Measurements from ENCODE around the gene NCOA7. TPM values are rescaled to one million over a fixed set of nuclear protein-coding genes. Genes with fewer than 3 reads are reported as not detected.
A peak's percentile ranks its signal among the peaks of the same experiment; 100 is the strongest.

NCOA7 gene
- total and polyA plus RNA-seq, 10 of the 15 experiments (the other 5 are each of a cell fraction or from before 2014, with no cell fraction given) = 18.9 to 50.3 (median 34.2) TPM

GRCh38 chr6:125829433-125829832 lies 38.7 kb downstream of the NCOA7 start:
- FAIRE-seq (no peak), ATAC-seq (peak; percentile 17; the same call in 2 of the 3 replicates), DNase-seq (ENCODE audit: low read depth, low spot score) (no peak)
- in situ Hi-C loops (cut with MboI) (no loop called here), intact Hi-C loops (cut with micrococcal nuclease; ENCODE audit: unreplicated experiment) (no loop called here)
- POLR2A ChIA-PET = interaction anchor here (1.5 kb wide), 1 partner anchor 28 kb away, joined by 3 read pairs; no protein-coding TSS in a partner anchor
- 70% methylated on average over 4 of the region's 4 CpGs for WGBS (ENCODE audit: insufficient coverage, insufficient replicate concordance, low lambda C conversion rate, missing lambda C conversion rate)
- RAD21 ChIA-PET (ENCODE audit: unreplicated experiment) = interaction anchor here (8.2 kb wide), 1 partner anchor 35 kb away, joined by 135 read pairs; the partner anchor contains the start of gene NCOA7
- Histone ChIP-seq H3K4me1 (ENCODE audit: control insufficient read depth, insufficient read depth, low read length) (peaks cover 18% of the 10 kb centered on the region), H3K4me3 (no peak overlapping the region), H4K20me1 (ENCODE audit: control insufficient read depth, insufficient read depth) (no peaks in the 10 kb centered on the region), H3K36me3 (ENCODE audit: control insufficient read depth in 2 of 2, insufficient read depth in 2 of 2, low read length in 1 of 2) (no peaks in the 10 kb centered on the region), H3K9ac (ENCODE audit: control insufficient read depth, insufficient read depth, low read length) (no peak overlapping the region), H3K79me2 (ENCODE audit: control insufficient read depth, insufficient read depth, low read length) (peaks cover 21% of the 10 kb centered on the region), H3K27me3 (replicated peaks in 1 of 2; ENCODE audit: control insufficient read depth in 2 of 2, insufficient read depth in 2 of 2, low read length in 1 of 2) (no peaks in the 10 kb centered on the region), H3K4me2 (ENCODE audit: control insufficient read depth, insufficient read depth) (no peak overlapping the region), H3K27ac (ENCODE audit: control insufficient read depth, insufficient read depth) (no peak overlapping the region), H2AFZ (ENCODE audit: control insufficient read depth, low read depth, low read length) (no peak overlapping the region), H3K9me3 (replicated peaks; ENCODE audit: control insufficient read depth, insufficient read depth, low read length) (no peaks in the 10 kb centered on the region)
- TF ChIP-seq RUNX3 (IDR thresholded peaks at IDR 0.05; ENCODE audit: low read length) = no peak
- no peak for TF ChIP-seq EGR1 (IDR thresholded peaks at IDR 0.05; ENCODE audit: borderline replicate concordance in 1 of 2, low read depth in 2 of 2, low read length in 2 of 2)
- TF ChIP-seq, protein P1, sequence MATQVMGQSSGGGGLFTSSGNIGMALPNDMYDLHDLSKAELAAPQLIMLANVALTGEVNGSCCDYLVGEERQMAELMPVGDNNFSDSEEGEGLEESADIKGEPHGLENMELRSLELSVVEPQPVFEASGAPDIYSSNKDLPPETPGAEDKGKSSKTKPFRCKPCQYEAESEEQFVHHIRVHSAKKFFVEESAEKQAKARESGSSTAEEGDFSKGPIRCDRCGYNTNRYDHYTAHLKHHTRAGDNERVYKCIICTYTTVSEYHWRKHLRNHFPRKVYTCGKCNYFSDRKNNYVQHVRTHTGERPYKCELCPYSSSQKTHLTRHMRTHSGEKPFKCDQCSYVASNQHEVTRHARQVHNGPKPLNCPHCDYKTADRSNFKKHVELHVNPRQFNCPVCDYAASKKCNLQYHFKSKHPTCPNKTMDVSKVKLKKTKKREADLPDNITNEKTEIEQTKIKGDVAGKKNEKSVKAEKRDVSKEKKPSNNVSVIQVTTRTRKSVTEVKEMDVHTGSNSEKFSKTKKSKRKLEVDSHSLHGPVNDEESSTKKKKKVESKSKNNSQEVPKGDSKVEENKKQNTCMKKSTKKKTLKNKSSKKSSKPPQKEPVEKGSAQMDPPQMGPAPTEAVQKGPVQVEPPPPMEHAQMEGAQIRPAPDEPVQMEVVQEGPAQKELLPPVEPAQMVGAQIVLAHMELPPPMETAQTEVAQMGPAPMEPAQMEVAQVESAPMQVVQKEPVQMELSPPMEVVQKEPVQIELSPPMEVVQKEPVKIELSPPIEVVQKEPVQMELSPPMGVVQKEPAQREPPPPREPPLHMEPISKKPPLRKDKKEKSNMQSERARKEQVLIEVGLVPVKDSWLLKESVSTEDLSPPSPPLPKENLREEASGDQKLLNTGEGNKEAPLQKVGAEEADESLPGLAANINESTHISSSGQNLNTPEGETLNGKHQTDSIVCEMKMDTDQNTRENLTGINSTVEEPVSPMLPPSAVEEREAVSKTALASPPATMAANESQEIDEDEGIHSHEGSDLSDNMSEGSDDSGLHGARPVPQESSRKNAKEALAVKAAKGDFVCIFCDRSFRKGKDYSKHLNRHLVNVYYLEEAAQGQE (IDR thresholded peaks at IDR 0.05; ENCODE audit: low read depth, low read length) = no peak
- no peak for TF ChIP-seq CBFB (IDR thresholded peaks at IDR 0.05; ENCODE audit: low read depth)
- TF ChIP-seq IKZF2 (IDR thresholded peaks at IDR 0.05) = no peak
- TF ChIP-seq JUND (IDR thresholded peaks at IDR 0.05; ENCODE audit: low read depth, low read length) = no peak
- TF ChIP-seq LARP7 (IDR thresholded peaks at IDR 0.05) = no peak
- TF ChIP-seq NBN (IDR thresholded peaks at IDR 0.05) = no peak
- no peak for TF ChIP-seq NFYA (IDR thresholded peaks at IDR 0.05; ENCODE audit: borderline replicate concordance, low read depth, low read length)
- TF ChIP-seq, protein P2, sequence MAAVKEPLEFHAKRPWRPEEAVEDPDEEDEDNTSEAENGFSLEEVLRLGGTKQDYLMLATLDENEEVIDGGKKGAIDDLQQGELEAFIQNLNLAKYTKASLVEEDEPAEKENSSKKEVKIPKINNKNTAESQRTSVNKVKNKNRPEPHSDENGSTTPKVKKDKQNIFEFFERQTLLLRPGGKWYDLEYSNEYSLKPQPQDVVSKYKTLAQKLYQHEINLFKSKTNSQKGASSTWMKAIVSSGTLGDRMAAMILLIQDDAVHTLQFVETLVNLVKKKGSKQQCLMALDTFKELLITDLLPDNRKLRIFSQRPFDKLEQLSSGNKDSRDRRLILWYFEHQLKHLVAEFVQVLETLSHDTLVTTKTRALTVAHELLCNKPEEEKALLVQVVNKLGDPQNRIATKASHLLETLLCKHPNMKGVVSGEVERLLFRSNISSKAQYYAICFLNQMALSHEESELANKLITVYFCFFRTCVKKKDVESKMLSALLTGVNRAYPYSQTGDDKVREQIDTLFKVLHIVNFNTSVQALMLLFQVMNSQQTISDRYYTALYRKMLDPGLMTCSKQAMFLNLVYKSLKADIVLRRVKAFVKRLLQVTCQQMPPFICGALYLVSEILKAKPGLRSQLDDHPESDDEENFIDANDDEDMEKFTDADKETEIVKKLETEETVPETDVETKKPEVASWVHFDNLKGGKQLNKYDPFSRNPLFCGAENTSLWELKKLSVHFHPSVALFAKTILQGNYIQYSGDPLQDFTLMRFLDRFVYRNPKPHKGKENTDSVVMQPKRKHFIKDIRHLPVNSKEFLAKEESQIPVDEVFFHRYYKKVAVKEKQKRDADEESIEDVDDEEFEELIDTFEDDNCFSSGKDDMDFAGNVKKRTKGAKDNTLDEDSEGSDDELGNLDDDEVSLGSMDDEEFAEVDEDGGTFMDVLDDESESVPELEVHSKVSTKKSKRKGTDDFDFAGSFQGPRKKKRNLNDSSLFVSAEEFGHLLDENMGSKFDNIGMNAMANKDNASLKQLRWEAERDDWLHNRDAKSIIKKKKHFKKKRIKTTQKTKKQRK (IDR thresholded peaks at IDR 0.05; ENCODE audit: low read depth, low read length) = no peak
- CTCF ChIA-PET = interaction anchor here (0.8 to 2.4 kb wide), 6 partner anchors 10 to 127 kb away, joined by 3 to 7 read pairs (median 4); partner anchors contain the start of gene HINT3
- no TSS peak for BruUV-seq (replicated peaks)
- SMC1A ChIA-PET (ENCODE audit: uncharacterized antibody, unreplicated experiment) = interaction anchor here (0.7 to 13.4 kb wide), 4 partner anchors 9 to 36 kb away, joined by 3 to 161 read pairs (median 20); partner anchors contain the start of gene NCOA7

Data from GM12878 (cell line).